Hypothalamus (tissue), 51 donors: ENCODE measurements around the gene SUGP1.
A peak's percentile ranks its signal among the peaks of the same experiment; 100 is the strongest.

Experiments used
- DNase-seq, 51 donors: peaks; one replicate each; lab custom pipeline; 2025; lab: John Stamatoyannopoulos, UW

SUGP1 gene

DNA sequence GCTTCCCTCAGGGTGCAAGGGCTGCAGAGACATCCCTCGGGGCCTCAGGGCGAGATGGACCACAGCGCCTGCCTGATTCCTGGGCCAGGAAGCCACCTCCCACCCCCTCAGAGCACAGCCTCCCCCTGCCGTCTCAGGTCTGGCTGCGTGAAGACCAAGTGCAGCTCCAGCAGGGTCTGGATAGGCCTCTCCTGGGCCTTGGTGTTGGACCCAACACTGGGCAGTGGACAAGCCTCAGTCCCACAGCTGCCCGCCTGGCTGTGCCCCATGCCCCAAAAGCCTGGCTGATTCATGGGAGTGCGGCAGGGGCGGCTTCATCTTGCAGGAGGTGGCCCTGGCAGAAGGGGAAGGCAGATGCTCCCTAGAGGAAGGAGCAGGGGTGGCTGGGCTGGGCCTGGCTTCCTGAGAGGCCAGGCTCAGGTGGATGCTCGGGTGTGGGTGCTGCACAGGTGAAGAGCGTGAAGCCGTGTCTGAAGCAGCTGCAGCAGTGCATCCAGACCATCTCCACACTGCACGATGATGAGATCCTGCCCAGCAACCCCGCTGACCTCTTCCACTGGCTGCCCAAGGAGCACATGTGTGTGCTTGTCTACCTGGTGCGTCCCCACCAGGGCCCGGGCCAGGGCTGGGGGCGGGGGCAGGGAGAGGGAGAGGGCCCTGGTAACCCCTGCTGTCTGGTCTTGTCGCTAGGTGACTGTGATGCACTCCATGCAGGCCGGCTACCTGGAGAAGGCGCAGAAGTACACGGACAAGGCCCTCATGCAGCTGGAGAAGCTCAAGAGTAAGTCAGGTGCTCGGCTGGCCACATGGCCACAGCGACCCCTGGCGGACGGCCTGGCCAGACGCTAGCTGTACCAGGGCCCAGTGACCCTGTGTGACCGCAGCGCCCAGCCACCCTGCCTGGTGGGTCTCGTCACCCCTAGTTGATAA is 22.0 kb upstream of the SUGP1 start:
- peak in 39 of 51 donors; percentile 0 to 69 (median 22) for DNase-seq

GRCh38 chr19:19341026-19341425 is 20.7 kb upstream of the SUGP1 start:
- DNase-seq, result no peak

DNA sequence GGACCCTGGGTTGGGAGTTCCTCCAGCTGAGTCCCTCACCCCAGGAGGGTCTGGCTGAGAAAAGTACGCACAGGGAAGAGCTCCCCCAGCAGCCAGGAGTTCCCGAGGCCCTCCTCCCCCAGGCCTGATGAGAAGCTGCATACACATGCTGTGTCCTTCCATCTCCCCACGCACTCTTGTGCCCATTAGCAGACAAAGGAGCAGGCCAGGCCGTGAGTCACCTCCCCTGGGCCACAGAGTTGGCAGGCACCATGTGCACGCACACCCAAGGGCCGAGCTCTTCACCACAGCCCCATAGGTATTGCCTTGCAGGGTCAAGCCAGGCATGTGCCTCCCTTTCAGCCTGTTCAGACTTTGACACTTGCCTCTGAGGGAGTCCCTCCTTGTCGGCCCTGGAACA is 17.8 kb upstream of the SUGP1 start:
- DNase-seq, result no peak

DNA sequence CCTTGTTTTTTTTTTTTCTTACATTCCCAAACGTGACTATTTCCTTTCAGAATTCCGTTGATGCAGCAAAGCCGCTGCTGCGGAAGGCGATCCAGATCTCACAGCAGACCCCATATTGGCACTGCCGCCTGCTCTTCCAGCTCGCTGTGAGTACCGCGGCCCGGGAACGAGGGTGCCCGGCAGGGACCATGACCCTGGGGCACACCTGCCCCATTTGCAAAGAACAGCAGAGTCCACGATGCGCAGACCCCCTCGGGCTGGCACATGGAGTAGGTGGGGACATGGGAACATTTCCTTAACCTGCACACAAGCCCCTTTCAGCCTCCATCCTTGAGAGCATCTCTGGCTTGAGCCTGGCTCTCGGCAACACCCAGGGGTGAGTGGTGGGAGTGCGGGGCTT is 16.8 kb upstream of the SUGP1 start:
- DNase-seq, result no peak

DNA sequence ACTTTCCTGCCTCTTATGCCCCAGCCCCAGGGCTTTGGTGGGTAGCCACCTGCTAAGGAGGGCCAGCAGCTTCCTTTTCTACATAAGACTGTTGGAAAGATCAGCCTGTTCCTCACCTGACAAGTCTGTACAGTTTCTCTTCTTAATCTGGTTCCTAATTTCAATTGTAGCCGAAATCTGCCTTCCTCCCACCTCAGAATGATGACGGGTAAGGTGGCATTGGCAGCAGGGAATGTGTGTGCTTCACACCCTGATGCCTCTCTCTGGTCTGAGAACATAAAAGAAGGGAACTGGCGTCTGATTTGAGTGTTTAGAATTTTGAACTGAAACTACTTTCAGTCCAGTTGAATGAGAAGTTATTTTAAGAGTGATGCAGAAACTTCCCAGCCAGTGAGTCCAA is 16.3 kb upstream of the SUGP1 start:
- DNase-seq, result no peak

GRCh38 chr19:19335408-19336158 is 15.3 kb upstream of the SUGP1 start:
- no peak for DNase-seq

DNA sequence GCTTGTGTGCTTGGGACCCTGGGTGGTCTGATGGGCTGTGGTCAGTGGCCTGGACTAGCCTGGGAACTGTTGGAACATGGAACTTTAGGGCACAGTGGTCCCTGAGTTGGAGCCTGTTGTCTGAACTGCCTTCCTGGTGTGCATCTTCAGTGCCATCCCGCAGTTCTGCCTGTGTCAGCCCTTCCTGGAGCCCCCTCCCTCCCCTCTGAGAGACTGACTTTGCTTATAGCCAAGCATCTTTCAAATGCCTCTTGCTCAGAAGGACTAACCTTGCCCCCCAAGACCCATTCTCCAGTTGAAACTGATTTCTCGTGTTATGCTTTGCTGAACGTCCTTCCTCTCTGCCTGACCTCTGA is 14.7 kb upstream of the SUGP1 start:
- no peak for DNase-seq

DNA sequence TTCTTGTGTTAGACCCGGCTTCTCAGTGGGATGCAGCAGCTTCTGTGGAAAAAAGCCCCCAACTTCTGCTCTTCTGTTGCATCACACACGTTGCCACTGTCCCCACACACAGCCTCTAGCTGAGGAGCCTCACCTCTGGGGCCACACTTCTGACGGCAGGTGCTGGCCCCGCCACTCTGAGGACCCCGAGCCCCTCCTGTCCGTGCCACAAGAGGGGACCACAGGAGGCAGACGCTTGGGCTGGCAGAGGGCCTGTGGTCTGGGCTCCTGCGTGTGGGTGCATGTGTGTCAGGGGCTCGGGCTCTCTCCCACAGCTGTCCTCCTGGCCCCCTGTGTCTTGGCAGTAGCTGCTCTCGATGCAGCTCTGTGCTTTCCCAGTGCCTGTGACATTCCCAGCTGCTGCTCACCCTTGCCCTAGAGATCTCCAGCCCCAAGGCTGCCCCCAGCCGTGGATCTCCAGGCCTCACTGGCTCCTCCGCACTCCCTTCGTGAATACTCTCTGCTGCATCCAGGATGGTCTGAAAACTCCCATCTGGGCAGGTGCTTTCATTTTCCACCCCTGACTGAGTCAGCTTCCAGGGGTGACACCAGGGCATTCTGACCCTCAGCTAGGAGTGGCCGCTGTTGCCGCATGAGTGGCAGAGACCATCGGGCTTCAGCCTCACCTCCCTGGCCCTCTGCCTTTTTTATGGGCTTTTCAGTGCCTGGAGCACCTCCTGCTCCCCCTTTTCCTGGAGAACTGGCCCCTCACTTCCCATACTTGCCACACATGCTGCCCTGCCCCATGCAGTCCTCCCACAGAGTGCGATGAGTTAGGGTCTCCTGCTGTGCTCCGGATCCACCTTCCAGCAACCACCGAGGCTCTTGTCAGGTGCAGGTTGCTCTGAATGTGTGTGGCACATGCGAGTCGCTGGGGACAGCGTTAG is 14.0 kb upstream of the SUGP1 start:
- DNase-seq, result no peak

GRCh38 chr19:19329126-19329525 is 8.8 kb upstream of the SUGP1 start:
- no peak for DNase-seq

- DNase-seq, result no peak
Measured at GRCh38 chr19:19327672-19328071, 7.4 kb upstream of the SUGP1 start.

DNA sequence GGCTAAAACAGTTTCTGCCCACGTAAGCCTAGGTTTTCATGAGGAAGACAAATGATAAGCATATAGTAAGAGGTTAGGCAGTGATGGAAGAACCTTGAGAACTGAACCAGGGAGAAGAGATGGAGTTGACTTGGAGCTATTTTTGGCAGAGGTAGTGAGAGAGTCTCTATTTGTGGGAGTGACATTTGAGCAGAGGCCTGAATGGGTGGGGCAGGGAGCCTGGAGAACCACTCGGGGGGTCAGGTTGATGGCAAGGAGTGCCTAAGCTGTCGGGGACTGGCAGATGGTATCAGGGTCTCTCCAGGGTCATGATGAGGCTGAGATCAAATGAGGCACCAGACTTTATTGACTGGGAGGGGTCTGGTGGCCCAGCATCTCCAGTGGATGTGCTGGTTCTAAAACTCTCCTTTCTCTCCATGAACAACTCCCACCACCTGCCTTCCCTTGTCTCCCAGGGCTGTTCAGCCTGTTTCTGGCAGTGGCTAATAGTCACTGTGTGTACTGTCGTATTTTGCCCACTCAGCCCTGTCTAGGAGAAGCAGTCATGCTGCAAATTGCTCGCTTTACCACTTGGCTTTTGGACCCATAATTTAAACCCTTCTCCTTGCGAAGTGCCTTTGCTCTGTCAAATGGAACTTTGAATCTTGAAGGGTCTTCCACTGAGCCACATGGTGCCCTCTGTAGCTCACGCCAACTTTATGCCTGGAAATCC is 3.9 kb upstream of the SUGP1 start:
- peak in 1 of 51 donors; percentile 6 for DNase-seq

DNA sequence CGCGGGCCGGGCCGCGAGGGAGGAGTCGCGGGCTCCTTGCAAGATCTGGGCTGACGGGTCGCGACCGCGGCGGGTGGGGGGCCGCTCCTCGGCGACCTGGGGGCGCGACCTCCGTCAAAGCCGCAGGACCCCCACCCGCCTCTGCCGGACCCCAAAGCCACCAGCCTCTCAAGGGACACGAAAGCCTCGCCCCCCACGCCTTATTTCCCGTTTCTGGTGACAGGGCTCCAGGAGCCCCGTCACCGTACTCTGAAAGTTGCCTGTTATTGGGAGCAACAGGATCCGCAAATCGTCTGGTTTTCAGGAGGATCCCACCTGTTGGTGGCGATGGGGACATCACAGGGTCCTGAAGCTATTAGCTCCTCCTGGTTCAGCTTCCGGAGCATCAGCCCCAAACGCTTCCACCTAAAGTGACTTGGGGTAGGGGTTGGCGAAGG is 850 bp upstream of the SUGP1 start:
- peak in 2 of 51 donors; percentile 12 to 23 for DNase-seq

GRCh38 chr19:19319732-19320360 is 463 bp downstream of the SUGP1 start:
- DNase-seq, result peak in 1 of 51 donors; percentile 40

- DNase-seq, result no peak
Measured at GRCh38 chr19:19316082-19316481, 4.2 kb downstream of the SUGP1 start.

- no peak for DNase-seq
Measured at GRCh38 chr19:19315444-19315843, 4.9 kb downstream of the SUGP1 start.

DNA sequence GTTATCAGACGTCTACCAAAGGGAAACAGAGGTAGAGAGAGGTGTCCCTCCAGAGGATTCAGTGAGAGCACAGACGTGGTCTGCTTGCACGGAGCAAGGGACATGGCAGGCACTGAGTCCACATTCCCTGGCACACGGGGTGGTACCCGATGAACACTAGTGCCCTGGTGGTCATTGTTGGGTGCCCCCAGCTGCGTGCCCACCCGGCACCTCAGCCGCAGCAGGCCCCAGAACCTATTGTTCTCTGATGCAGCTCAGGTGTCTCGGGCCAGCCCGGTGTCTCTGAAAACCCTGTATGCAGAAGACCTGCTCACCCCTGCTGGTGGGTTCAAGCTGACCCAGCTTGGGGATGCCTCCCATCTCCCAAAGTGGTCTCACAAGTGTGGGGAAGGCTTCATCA is 11.9 kb downstream of the SUGP1 start:
- no peak for DNase-seq

GRCh38 chr19:19306191-19306590 is 14.1 kb downstream of the SUGP1 start:
- DNase-seq, result no peak

DNA sequence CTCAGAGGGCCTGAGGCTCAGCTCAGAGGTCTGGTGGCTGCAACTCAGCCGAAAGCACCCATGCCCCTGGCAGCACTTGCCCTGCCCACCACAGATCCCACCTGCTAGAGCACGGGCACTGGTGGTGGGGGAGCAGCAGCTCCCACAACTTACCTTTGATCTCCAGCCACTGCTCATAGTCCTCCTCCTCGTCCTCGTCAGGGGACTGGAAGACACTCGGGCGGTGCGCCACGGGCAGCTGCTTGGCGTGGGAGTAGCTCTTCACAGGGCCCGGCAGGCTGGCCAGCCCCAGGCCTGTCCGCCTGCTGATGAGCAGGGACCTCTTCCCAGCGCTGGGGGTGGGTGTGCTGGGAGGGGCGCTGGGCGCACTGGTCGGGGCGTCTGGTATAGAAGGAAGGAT is 14.6 kb downstream of the SUGP1 start:
- peak in 1 of 51 donors; percentile 3 for DNase-seq

- DNase-seq, result peak in 1 of 51 donors; percentile 10
Measured at GRCh38 chr19:19305066-19305465, 15.2 kb downstream of the SUGP1 start.
